M059J (cell line): ENCODE results near the gene FSTL3. TPM values are rescaled to one million over a fixed set of nuclear protein-coding genes. Genes with fewer than 3 reads are reported as not detected.
"Not testable (repeated sequence)": the region's sequence is repeated elsewhere in the genome, so short reads cannot be mapped to it uniquely, and the experiment has no call there.

Source experiments
- DNase-seq: peaks from one replicate; pipeline ENCODE4 v3.0.0-alpha.2; 2012; ENCODE audit warnings: low read depth
- total RNA-seq: library from RNA; depleted of rRNA; stranded (reverse); fragments of >200 nt; shearing (Covaris generic); gene quantifications from 2 replicates; pipeline ENCODE4 v1.2.3, GENCODE V29; 2014

The FSTL3 gene
- total RNA-seq, 1 experiment from 2014 or later: 59.0 TPM

DNA sequence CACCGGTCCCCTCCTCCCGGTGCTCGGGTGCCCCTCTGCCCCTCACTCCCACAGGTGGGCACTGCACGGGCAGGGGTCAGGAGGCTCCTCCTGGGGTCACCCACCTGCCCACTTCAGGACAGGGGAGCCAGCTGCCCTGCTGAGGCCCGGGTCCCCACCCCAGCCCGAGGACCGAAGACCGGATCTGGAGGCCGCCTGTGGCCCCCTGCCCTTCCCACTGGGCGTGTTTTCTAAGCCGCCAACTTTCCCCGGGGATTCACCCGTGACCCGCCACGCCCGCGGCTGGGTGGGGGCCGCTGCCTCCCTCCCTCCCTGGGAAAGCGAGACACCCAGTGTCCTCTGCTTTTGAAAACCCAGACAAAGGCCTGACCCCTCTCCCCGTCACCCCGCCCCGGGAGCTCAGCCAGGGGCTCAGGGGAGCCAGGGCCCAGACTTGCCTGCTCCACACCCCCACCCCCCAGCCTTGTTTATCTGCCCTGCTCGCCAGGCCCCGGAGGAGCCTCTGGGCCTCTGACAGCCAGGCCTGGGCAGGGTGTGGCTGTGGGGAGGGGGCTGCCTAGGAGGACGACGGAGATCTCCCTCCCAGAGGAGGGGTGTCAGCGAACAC lies 33.9 kb downstream of the FSTL3 start:
- DNase-seq: no peak

DNA sequence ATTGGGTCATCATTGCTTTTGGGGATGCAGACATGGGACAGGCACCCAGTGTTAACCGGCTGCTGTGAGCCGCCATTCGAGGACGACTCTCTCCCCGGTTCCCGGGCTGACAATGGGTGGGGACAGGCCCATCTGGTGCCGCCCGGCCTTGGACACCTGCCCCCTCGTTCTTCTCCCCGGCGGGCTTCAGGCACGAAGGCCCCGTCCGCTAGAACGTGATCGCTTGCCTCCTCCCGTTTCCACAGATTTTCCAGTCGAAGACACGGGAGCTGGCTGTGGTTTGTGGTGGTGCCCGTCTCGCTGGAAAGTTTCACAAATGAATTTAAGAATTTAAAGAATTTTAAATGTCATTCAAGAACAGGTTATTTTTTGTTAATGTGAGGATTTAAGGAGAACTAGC lies 34.6 kb downstream of the FSTL3 start:
- peak; percentile 28 for DNase-seq

DNA sequence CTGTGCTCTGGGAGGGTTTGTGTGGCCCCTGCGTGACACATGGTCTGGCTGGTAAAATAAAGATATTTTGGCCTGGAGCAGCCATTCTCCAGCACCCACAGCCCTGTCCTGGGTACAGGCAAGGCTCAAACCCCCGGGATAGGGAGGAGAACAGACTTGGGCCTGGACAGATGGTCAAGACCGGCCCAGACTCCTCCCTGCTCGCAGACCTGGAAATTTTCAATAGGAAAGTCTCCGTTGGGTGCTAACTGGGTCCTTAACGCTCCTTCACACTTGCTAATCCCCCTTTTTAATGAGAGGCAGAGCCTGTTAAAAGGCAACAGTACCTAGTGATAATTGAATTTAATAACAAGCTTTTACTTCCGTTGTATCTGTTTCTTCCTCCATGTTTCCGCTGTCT lies 35.1 kb downstream of the FSTL3 start:
- no peak for DNase-seq

DNA sequence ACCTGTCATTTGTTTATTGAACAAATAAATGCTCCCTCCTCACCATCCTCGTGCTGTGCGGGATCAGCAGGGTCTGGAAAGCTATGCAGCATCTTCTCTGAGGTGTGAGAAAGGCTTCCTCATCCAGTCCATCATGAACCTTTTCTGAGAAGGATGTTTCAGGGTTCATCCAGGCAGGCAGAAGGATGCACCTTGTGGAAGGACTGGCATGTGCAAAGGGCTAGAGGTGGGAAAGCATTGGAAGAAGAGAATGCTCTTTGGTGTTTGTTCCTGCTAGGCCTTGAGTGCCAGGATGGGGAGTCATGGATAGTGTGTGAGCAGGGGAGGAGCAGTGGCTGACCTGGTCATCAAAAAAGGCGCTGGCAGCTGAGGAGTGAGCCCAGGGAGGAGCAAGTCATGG lies 39.2 kb downstream of the FSTL3 start:
- no peak for DNase-seq

DNA sequence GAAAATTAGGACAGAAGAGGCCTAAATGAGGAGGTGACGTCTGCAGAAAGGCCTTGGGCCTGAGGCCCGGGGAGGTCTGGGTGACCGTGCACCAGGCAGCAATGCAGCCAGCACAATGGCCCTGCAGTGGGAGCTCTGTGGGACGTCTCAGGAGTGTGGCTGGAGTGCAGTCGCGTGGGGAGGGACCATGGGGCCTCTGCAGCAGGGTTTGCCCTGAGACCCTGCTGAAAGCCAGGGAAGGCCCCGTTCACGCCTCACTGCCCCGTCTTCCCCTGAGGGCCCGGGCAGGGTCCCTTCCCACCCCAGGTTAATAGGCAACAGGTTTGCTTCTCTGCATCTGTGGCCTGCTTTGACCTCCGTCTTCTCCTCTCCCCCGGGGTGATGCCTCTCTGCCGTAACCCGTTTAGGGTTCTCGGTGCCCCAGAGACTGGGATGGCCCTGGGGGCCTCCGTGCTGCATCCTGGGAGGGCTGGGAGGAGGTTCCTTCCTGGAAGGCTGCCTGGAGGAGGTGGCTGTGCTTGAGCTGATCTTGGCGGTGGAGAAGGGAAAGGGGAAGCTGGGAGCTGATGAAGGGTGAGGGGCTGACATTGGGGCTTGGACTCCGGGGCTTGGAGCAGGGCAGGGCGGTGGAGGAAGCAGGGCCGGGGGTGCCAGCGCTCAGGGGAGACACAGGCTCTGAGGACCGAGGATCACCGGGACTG lies 42.2 kb downstream of the FSTL3 start:
- no peak for DNase-seq

DNA sequence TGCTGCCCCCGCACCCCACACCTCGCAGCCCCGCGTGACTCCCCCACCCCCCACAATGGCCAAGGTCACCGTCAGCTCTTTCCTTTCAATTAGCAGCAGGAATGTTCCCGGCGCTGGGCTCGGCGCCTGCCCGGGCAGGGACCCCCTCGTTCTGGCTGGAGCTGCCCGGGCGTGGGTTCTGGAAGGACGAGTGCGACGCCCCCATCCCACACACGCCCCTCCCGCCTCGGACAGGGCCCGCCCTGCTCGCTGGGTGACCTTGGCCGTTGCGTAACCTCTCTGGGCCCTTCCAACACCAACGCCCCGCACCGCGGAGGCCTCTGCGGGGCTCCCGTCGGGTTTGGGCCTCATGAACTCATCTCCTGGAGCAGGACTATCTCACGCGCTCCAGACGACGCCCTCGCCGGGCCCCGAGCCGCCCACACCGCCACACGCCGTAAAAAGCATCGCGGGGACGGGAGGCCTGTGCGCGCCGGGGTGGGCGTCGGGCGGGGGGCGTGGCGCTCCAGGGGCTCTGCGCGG lies 42.9 kb downstream of the FSTL3 start:
- DNase-seq: no peak

DNA sequence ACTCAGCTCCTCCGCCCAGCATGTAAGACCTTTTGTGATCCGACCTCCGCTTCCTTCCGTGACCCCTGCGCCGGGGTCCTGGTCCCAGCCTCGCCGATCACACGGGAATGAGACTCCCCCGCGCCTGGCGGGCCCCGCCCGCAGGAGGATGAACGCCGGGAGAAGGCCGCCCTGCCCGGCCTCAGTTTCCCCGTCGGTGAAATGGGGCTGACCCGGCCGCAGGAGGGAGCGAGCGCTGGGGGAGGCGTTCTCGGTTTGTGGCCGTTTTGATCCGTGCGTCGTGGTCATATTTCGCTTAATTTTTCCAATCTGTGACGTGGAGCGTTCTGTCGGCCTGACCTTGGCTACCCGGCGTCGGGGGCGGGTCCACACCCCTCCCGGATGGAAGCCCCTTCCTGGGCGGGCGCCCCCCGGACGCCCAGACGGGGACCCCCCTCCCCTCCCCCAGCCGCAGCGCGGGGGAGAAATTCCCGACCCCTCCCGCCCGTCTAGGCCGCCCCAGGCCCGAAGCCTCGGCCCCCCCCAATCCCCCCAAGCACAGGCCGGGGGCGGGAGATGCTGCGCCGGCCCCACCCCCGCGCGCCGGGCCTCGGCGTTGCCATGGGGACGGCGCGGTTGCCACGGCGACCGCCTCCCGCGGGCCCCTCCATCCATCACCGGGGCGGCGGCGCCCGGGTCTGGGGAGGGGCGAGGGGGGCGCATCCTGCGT lies 43.6 kb downstream of the FSTL3 start:
- no peak for DNase-seq

DNA sequence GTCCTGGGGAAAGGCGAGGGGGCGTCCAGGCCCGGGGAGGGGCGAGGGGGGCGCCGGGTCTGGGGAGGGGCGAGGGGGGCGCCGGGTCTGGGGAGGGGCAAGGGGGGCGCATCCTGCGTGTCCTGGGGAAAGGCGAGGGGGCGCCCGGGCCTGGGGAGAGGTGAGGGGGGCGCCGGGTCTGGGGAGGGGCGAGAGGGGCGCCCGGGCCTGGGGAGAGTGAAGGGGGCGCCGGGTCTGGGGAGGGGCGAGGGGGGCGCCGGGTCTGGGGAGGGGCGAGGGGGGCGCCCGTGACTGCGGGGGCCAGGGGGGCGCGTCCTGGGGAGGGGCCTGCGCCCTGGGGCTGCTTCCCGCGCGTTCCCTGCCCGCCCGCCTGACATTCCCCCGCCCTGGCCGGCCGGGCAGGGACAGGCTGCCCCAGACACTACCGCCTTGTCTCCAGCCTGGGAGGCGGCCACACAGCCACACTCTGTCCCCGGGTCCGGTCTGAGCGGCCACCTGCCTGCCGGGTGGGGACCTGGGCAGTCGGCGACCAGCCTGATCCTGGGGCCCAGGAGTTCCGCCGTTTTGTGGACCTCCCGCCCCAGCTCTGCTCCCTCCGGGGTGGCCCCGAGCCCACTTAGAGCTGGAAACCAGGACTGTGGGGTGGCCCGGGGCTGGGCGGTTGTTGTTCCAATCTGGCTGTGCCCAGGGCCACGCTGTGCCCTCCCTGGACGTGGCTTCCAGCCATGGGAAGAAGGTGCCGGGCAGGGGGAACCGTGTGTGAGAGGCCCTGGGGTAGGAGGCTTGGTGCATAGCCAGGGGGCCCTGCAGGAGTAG lies 44.4 kb downstream of the FSTL3 start:
- no peak for DNase-seq

DNA sequence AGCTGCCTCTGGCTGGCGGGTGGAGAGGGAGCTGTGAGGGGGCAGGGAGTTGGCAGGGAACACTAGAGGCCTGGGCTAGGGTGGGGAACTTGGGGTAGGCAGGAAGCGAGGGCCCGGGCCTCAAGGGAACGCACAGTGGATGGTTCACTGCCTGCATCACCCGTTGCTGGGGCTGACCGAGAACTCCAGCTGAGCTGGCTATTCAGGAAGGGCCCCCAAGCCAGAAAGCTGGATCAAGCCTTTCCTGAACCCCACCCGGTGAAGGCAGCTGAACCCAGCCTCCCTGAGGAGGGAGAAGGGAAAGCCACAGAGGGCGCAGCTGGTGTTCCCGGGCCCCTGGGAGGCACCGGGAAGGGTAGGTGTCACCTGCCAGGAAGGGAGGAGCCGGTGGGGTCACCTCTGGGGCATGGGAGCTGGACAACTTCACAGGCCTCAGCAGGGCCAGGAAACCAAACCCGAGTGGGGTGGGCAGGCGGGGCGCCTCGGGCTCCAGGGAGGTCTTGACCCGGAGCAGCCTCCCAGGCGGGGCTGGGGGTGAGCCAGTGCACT lies 46.4 kb downstream of the FSTL3 start:
- no peak for DNase-seq

DNA sequence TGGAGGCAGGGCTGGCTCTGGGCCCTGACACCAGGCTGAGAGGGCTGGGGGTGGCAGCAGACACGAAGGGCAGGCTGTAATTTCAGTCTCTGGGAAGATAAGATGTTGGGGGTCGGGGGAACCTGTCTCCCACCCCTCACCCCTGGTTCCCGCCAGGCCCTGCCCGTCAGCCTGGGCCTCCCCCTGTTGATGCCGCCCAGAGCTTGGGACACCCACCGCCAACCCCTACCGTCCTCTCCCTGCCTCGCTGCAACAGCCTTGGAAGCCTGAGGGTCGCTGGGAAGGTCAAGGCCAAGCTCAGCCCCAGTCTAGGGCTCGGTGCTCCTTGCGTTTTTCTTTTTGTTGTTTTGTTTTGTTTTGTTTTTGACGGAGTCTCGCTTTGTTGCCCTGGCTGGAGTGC lies 47.1 kb downstream of the FSTL3 start:
- DNase-seq: no peak

DNA sequence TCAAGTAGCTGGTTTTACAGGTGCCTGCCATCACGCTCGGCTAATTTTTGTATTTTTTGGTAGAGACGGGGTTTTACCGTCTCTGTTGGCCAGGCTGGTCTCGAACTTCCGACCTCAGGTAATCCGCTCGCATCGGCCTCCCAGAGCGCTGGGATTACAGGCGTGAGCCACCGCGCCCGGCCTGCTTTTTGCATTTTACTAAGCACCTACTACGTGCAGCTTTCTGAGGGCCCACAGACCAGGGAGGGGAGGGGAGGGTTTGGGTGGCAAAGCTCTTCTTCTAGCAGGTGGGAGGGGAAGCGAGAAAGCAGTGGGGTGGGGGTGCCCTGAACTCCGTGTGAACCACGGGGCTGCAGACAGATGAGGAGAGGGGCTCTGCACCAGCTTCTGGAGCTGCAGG lies 47.5 kb downstream of the FSTL3 start:
- no peak for DNase-seq

DNA sequence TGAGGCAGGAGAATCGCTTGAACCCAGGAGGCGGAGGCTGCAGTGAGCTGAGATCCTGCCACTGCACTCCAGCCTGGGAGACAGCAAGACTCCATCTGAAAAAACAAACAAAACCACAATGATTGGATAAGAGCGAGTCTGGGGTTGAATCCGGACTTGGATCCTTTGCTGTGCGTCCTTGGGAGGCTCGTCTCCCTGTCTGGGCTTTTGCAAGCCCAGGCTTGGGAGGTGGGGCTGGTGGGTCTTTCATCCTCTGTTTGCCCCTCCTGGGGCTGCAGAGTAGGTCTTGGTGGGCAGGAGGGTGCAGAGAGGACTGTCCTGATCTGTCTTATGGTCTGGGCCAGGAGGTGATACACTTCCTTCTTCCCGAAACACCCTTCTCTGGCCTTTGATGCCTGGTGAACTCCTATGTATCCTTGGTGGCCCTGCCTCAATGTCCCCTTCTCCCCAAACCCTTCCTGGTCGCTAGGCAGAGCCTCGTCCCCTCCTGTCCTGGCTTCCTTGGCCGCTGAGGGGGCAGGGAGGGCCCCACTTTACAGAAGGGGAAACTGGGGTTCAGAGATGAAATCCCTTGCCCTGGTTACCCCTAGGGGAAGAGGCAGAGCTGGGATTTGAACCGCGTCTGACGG lies 49.4 kb downstream of the FSTL3 start:
- DNase-seq: no peak

DNA sequence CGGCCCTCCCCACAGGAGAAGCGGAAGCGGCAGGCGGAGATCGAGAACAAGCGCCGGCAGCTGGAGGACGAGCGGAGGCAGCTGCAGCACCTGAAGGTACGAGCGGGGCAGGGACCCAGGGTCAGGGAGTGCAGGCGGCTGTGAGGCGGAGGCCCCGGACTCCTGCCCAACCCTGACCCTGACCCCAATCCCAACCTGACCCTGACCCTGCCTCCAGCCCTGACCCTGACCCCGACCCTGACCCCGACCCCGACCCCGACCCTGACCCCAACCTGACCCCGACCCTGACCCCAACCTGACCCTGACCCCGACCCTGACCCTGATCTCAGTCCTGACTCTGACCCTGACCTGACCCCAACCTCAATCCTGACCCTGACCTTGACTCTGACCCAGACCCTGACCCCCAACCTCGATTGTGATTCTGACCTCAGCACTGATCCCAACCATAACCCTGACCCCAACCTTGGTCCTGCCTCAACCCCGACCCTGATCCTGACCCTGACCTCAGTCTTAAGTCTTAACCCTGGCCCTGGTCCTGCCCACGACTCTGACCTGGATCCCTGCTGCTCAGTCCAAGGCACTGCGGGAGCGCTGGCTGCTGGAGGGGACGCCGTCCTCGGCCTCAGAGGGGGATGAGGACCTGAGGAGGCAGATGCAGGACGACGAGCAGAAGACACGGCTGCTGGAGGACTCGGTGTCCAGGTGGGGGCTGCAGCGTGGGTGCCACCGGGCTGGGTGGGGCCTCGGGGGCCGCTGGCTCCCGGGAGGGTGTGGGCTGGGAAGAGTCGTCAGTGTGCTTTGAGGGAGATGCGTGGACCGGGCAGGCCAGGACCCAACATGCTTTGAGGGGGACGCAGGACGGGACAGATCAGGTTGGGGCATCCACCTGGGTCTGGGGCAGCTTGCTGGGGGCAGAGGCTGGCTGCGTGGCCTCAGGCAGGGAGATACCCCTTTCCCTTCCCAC lies 51.1 kb downstream of the FSTL3 start:
- no peak for DNase-seq

DNA sequence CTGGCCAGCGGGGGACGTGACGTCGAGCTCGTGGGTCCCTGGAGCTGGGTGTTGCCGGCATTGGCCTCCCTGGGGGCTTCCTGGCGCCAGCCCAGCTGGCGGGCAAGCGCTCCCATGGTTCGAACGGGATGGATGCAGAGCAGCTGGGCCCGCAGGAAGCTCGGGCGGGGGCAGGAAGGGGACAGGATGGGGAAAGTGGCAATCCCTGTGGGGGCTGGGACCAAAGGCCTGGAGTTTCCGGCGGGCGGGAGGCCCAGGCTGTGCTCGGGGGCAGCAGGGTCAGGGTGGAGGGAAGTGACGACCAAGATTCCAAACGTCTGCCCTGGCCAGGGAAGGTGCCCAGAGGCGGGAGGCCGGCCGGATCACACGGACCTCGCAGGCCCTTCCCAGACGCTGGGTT lies 51.8 kb downstream of the FSTL3 start:
- no peak for DNase-seq

DNA sequence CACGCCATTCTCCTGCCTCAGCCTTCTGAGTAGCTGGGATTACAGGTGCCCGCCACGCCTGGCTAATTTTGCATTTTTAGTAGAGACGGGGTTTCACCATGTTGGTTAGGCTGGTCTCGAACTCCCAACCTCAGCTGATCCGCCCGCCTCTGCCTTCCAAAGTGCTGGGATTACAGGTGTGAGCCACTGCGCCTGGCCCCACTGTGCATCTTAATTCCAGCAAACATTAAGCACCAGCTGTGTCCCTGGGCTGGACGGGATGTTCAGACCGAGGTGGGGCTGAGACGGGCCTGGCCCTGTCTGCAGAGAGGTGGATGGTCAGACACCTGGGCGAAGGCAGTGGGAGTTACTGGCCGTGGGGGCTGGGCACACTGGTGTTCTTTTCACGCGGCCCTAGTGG lies 53.4 kb downstream of the FSTL3 start:
- not testable (repeated sequence) for DNase-seq

DNA sequence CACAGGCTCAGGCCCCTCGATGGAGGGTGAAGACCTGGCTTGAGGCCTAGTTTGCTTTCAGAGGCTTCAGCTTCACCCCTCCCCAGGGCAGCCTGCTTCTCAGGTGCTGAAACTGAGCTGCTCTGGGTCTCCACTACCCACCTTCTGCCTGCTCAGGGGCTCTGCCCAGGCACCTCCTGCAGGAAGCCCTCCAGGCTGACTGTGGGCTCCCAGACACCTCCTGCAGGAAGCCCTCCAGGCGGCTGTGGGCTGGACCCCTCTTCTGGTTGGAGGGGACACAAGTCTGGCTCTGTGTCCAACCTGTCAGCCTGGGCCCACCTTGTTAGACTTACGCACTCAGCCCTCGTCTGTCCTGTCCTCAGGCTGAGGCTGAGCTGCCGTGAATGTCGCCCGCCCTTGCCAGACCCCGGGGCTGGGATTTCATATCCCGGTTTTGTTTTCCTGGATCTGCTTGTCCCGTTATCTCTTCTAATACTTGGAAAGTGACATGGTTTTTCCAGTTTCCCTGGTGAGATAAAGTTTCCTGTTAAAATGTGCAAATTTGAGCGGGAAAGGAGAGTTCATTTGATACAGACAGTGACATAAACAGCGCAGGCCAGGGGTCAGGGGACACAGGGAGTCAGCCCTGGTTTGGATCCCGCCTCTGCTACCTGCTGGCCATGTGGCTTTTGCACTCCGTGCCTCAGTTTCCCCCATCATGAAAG lies 53.9 kb downstream of the FSTL3 start:
- no peak for DNase-seq

DNA sequence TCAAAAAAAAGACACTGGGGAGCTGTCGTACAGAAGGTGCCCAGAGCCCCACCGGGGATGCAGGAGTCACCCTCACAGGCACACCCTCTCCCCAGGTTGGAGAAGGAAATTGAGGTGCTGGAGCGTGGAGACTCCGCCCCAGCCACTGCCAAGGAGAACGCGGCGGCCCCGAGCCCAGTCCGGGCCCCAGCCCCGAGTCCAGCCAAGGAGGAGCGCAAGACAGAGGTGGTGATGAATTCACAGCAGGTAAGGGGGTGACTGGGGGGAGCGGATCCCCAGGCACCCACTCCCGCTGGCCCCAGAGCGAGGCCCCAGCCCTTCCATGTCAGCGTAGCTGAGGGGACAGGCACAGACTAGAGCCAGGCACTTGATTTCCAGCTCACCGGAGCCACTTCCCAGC lies 54.8 kb downstream of the FSTL3 start:
- no peak for DNase-seq

DNA sequence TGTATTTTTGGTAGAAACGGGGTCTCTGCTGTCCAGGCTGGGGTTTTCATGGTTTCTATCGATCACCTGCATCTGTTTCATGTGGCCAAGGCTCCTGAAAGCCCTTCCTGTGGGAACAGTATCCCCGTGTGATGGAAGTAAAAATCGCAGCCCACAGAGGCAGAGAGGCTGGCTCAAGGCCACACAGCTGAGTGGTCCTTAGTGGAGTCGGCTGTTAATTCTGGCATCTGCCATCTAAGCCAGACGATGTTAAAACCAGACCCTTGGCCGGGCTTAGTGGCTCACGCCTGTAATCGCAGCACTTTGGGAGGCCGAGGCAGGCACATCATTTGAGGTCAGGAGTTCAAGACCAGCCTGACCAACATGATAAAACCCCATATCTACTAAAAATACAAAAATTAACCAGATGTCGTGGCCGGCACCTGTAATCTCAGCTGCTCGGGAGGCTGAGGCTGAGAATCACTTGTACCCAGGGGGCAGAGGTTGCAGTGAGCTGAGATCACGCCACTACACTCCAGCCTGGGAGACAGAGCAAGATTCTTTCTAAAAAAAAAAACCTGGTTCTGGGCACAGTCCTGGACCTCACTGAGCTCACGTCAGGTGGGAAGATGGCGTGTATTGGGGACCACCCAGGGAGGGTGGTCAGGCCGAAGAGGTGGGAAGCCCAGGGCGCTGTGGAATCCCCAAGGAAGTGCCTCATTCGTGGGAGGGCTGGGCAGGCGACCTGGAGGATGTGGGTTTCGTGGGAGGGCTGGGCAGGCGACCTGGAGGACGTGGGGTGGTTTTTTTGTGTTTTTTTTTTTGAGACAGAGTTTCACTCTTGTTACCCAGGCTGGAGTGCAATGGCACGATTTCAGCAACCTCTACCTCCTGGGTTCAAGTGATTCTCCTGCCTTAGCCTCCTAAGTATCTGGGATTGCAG lies 56.2 kb downstream of the FSTL3 start:
- DNase-seq: no peak
